Adrenal gland (tissue), 5 donors: Measurements from ENCODE around the gene TSPAN18.

Source experiments
- POLR2A ChIP-seq, 2 donors: fragments of 450-650 bp; IDR thresholded peaks; one replicate each; pipeline ENCODE4 v1.6.1; 2017; ENCODE audit warnings: antibody characterized with exemption in 2 of 2, mild to moderate bottlenecking in 2 of 2, moderate library complexity in 1 of 2
- TF ChIP-seq, protein P1 (sequence below), 6 experiments: fragments of 450-650 bp in 4 of 6; fragments of 200-600 bp in 2 of 6; sonication (generic) in 1 of 6; IDR thresholded peaks; 1 replicate in 5 of 6; 2 replicates in 1 of 6; pipeline versions ENCODE4 v1.5.1 to v1.8.0; 2016 to 2021; ENCODE audit warnings: antibody characterized with exemption in 6 of 6, mild to moderate bottlenecking in 2 of 6, moderate library complexity in 1 of 6
- donor health status: DM: no; HTN: no; CAD: no.

GRCh38 chr11:44979543-44980399, 253.0 kb downstream of the TSPAN18 start:
- TF ChIP-seq, protein P1, sequence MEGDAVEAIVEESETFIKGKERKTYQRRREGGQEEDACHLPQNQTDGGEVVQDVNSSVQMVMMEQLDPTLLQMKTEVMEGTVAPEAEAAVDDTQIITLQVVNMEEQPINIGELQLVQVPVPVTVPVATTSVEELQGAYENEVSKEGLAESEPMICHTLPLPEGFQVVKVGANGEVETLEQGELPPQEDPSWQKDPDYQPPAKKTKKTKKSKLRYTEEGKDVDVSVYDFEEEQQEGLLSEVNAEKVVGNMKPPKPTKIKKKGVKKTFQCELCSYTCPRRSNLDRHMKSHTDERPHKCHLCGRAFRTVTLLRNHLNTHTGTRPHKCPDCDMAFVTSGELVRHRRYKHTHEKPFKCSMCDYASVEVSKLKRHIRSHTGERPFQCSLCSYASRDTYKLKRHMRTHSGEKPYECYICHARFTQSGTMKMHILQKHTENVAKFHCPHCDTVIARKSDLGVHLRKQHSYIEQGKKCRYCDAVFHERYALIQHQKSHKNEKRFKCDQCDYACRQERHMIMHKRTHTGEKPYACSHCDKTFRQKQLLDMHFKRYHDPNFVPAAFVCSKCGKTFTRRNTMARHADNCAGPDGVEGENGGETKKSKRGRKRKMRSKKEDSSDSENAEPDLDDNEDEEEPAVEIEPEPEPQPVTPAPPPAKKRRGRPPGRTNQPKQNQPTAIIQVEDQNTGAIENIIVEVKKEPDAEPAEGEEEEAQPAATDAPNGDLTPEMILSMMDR (IDR thresholded peaks at IDR 0.05) = no peak
- TF ChIP-seq POLR2A (IDR thresholded peaks at IDR 0.05) = no peak
